K562 (cell line): Measurements from ENCODE around the gene OTUD5. TPM values are rescaled to one million over a fixed set of nuclear protein-coding genes. Genes with fewer than 3 reads are reported as not detected.
A peak's percentile ranks its signal among the peaks of the same experiment; 100 is the strongest.

Source experiments
- CHD2 ChIP-seq: IDR thresholded peaks from 2 replicates; pipeline ENCODE4 v1.6.1; 2011; ENCODE audit warnings: low read depth, low read length
- DIDO1 ChIP-seq: fragments of 450-650 bp; IDR thresholded peaks from 2 replicates; pipeline ENCODE4 v1.6.1; 2016; ENCODE audit warnings: low read depth, missing biosample characterization, missing genetic modification characterization
- FOXA1 ChIP-seq: fragments of 450-650 bp; IDR thresholded peaks from 2 replicates; pipeline ENCODE4 v1.6.1; 2016; ENCODE audit warnings: mild to moderate bottlenecking, borderline replicate concordance
- MYNN ChIP-seq, 2 experiments: sonication (generic); formaldehyde crosslinking in 1 of 2; IDR thresholded peaks; 2 replicates each; pipeline versions ENCODE4 v1.5.0 to v1.6.1; 2016 to 2020; ENCODE audit warnings: antibody characterized with exemption in 1 of 2, missing genetic modification reagents in 1 of 2
- TAF9B ChIP-seq: fragments of 450-650 bp; IDR thresholded peaks from 2 replicates; pipeline ENCODE4 v1.6.1; 2018; ENCODE audit warnings: mild to moderate bottlenecking; ENCODE audit not compliant: partially characterized antibody
- TEAD1 ChIP-seq, 2 experiments: fragments of 450-650 bp in 1 of 2; sonication (generic) in 1 of 2; formaldehyde crosslinking; IDR thresholded peaks; 2 replicates each; pipeline versions ENCODE4 v1.4.0 to v1.8.0; 2020 to 2022; ENCODE audit warnings: mild to moderate bottlenecking in 2 of 2, missing genetic modification reagents in 1 of 2
- ZNF263 ChIP-seq: sonication (generic); formaldehyde crosslinking; IDR thresholded peaks from 2 replicates; pipeline ENCODE4 v1.8.0; 2022; ENCODE audit warnings: mild to moderate bottlenecking, missing genetic modification reagents, borderline replicate concordance
- ZNF589 ChIP-seq: fragments of 200-800 bp; sonication (Bioruptor generic); IDR thresholded peaks from 2 replicates; pipeline ENCODE4 v1.6.1; 2016; ENCODE audit warnings: low read depth, missing genetic modification characterization, missing compliant biosample characterization
- ZNF778 ChIP-seq: fragments of 450-650 bp; formaldehyde crosslinking; IDR thresholded peaks from 2 replicates; pipeline ENCODE4 v1.4.0; 2020; ENCODE audit warnings: mild to moderate bottlenecking, moderate library complexity
- polyA plus RNA-seq, 8 experiments: library from polyadenylated mRNA; depleted of rRNA in 4 of 8; stranded (reverse) in 5 of 8; unstranded in 3 of 8; fragments of >200 nt; fragmentation: Nextera tagmentation in 2 of 8; fragmentation: Illumina TruSeq in 1 of 8; extraction: Ambion mirVana in 2 of 8; extraction: Trizol in 1 of 8; gene quantifications; 2 replicates each; pipeline versions ENCODE4 v1.2.1 to v1.2.3, GENCODE V29; 2011 to 2014; ENCODE audit warnings: inconsistent platforms in 1 of 8, missing spikeins in 1 of 8
- total RNA-seq, 7 experiments: library from RNA; depleted of rRNA in 6 of 7; stranded (reverse); fragments of >200 nt in 6 of 7; fragmentation: Illumina TruSeq in 2 of 7; extraction: Trizol in 2 of 7; gene quantifications; 2 replicates each; pipeline versions ENCODE4 v1.2.1 to v1.2.3, GENCODE V29; 2011 to 2021; ENCODE audit warnings: low replicate concordance in 1 of 7
- TF ChIP-seq, protein P1 (sequence below): fragments of 250-450 bp; sonication (Bioruptor Pico); IDR thresholded peaks from 2 replicates; pipeline ENCODE4 v1.9.0; 2021; ENCODE audit warnings: mild to moderate bottlenecking
- TF ChIP-seq, protein P2 (sequence below), 2 experiments: fragments of 450-650 bp in 1 of 2; sonication (generic) in 1 of 2; formaldehyde crosslinking; conservative IDR thresholded peaks; 2 replicates each; pipeline versions ENCODE4 v1.4.0 to v1.8.1; 2020 to 2022; ENCODE audit warnings: mild to moderate bottlenecking in 1 of 2, missing genetic modification reagents in 1 of 2
- TF ChIP-seq, protein P3 (sequence below): fragments of 250-450 bp; sonication (Bioruptor Pico); IDR thresholded peaks from 2 replicates; pipeline ENCODE4 v1.4.0; 2020; ENCODE audit warnings: mild to moderate bottlenecking, moderate library complexity
- TF ChIP-seq, protein P4 (sequence below): fragments of 450-650 bp; IDR thresholded peaks from 2 replicates; pipeline ENCODE4 v1.6.1; 2018; ENCODE audit not compliant: partially characterized antibody
- TF ChIP-seq, protein P5 (sequence below): fragments of 450-650 bp; formaldehyde crosslinking; IDR thresholded peaks from 2 replicates; pipeline ENCODE4 v1.4.0; 2020; ENCODE audit warnings: mild to moderate bottlenecking, moderate library complexity
- TF ChIP-seq, protein P6 (sequence below): fragments of 250-450 bp; sonication (Bioruptor Pico); IDR thresholded peaks from 2 replicates; pipeline ENCODE4 v1.5.0; 2021

Gene OTUD5
- total and polyA plus RNA-seq, 9 of the 15 experiments (the other 6 are each of a cell fraction or from before 2014, with no cell fraction given) = 3.6 to 102 (median 59.0) TPM

DNA sequence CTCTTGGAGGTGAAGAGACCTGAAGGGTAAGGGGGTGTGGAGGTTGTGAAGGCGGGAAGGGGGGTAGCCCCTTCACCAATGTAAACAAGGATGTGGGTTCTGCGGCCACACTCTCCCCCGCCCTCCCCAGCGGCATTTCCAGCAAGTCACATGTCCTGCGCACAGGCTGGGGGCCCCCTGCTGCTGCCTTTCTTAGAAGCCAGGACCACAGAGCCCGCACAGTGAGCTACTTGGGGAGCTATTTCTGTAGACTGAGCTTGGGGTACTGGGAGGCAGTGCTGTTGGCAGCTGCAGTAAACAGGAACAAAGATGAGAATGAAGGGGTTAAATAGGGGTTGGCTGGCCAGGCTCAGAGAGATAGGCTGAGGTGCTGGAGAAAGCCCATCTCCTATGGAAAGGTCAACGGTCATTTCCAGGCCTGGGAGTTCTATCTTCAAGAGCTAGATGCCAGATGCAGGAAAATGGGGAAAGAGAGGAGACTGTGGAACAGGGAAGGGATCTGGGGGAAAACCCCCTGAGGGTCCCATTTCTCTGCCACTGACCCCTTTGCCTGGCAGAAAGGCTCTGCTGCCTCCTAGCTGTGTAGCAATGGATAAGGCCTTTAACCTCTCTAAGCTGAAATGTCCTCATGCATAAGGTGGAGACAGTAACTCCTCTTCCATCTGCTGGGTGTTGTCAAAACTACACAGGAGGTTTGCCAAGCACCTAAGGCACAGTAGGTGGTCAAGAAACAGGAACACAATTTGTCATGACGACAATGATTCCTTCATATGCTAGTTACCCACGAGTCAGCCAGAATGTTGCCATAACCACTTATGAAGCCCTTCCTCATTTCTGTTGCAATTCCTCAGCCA, 20.1 kb downstream of the OTUD5 start (continued):
- no peak for TF ChIP-seq TAF9B
- no peak for TF ChIP-seq DIDO1
- TF ChIP-seq ZNF778 (CRISPR knock-in tag) = no peak
- TF ChIP-seq ZNF263 = no peak
- TF ChIP-seq TEAD1 (CRISPR knock-in tag; IDR thresholded peaks at IDR 0.05) = peak in 1 of 2 experiments; percentile 11; a peak in 1 of 4 replicates
- TF ChIP-seq, protein P1, sequence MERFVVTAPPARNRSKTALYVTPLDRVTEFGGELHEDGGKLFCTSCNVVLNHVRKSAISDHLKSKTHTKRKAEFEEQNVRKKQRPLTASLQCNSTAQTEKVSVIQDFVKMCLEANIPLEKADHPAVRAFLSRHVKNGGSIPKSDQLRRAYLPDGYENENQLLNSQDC (CRISPR knock-in tag) = no peak
- TF ChIP-seq, protein P2, sequence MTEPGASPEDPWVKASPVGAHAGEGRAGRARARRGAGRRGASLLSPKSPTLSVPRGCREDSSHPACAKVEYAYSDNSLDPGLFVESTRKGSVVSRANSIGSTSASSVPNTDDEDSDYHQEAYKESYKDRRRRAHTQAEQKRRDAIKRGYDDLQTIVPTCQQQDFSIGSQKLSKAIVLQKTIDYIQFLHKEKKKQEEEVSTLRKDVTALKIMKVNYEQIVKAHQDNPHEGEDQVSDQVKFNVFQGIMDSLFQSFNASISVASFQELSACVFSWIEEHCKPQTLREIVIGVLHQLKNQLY (CRISPR knock-in tag; conservative IDR thresholded peaks at IDR 0.05) = no peak
- TF ChIP-seq, protein P3, sequence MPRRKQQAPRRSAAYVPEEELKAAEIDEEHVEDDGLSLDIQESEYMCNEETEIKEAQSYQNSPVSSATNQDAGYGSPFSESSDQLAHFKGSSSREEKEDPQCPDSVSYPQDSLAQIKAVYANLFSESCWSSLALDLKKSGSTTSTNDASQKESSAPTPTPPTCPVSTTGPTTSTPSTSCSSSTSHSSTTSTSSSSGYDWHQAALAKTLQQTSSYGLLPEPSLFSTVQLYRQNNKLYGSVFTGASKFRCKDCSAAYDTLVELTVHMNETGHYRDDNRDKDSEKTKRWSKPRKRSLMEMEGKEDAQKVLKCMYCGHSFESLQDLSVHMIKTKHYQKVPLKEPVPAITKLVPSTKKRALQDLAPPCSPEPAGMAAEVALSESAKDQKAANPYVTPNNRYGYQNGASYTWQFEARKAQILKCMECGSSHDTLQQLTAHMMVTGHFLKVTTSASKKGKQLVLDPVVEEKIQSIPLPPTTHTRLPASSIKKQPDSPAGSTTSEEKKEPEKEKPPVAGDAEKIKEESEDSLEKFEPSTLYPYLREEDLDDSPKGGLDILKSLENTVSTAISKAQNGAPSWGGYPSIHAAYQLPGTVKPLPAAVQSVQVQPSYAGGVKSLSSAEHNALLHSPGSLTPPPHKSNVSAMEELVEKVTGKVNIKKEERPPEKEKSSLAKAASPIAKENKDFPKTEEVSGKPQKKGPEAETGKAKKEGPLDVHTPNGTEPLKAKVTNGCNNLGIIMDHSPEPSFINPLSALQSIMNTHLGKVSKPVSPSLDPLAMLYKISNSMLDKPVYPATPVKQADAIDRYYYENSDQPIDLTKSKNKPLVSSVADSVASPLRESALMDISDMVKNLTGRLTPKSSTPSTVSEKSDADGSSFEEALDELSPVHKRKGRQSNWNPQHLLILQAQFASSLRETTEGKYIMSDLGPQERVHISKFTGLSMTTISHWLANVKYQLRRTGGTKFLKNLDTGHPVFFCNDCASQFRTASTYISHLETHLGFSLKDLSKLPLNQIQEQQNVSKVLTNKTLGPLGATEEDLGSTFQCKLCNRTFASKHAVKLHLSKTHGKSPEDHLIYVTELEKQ (CRISPR knock-in tag) = no peak
- TF ChIP-seq CHD2 = no peak
- TF ChIP-seq, protein P4, sequence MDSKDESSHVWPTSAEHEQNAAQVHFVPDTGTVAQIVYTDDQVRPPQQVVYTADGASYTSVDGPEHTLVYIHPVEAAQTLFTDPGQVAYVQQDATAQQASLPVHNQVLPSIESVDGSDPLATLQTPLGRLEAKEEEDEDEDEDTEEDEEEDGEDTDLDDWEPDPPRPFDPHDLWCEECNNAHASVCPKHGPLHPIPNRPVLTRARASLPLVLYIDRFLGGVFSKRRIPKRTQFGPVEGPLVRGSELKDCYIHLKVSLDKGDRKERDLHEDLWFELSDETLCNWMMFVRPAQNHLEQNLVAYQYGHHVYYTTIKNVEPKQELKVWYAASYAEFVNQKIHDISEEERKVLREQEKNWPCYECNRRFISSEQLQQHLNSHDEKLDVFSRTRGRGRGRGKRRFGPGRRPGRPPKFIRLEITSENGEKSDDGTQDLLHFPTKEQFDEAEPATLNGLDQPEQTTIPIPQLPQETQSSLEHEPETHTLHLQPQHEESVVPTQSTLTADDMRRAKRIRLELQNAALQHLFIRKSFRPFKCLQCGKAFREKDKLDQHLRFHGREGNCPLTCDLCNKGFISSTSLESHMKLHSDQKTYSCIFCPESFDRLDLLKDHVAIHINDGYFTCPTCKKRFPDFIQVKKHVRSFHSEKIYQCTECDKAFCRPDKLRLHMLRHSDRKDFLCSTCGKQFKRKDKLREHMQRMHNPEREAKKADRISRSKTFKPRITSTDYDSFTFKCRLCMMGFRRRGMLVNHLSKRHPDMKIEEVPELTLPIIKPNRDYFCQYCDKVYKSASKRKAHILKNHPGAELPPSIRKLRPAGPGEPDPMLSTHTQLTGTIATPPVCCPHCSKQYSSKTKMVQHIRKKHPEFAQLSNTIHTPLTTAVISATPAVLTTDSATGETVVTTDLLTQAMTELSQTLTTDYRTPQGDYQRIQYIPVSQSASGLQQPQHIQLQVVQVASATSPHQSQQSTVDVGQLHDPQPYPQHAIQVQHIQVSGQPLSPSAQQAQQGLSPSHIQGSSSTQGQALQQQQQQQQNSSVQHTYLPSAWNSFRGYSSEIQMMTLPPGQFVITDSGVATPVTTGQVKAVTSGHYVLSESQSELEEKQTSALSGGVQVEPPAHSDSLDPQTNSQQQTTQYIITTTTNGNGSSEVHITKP = peak; percentile 17
- 0 out of 2 replicates have a peak, but pooled peaks have one; percentile 46 for TF ChIP-seq MYNN (IDR thresholded peaks at IDR 0.05)
- TF ChIP-seq MYNN (CRISPR knock-in tag; IDR thresholded peaks at IDR 0.05) = no peak
- TF ChIP-seq, protein P5, sequence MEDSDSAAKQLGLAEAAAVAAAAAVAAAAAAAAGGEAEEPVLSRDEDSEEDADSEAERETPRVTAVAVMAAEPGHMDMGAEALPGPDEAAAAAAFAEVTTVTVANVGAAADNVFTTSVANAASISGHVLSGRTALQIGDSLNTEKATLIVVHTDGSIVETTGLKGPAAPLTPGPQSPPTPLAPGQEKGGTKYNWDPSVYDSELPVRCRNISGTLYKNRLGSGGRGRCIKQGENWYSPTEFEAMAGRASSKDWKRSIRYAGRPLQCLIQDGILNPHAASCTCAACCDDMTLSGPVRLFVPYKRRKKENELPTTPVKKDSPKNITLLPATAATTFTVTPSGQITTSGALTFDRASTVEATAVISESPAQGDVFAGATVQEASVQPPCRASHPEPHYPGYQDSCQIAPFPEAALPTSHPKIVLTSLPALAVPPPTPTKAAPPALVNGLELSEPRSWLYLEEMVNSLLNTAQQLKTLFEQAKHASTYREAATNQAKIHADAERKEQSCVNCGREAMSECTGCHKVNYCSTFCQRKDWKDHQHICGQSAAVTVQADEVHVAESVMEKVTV (CRISPR knock-in tag) = no peak
- no peak; the same call in 1 of the 2 replicates for TF ChIP-seq FOXA1
- TF ChIP-seq, protein P6, sequence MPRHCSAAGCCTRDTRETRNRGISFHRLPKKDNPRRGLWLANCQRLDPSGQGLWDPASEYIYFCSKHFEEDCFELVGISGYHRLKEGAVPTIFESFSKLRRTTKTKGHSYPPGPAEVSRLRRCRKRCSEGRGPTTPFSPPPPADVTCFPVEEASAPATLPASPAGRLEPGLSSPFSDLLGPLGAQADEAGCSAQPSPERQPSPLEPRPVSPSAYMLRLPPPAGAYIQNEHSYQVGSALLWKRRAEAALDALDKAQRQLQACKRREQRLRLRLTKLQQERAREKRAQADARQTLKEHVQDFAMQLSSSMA (CRISPR knock-in tag) = no peak
- TF ChIP-seq ZNF589 (CRISPR knock-in tag) = peak; percentile 85; the same call in 1 of the 2 replicates
